GM23338 (cell line): ENCODE measurements around the gene AMBP. TPM values are rescaled to one million over a fixed set of nuclear protein-coding genes. Genes with fewer than 3 reads are reported as not detected.

Experiments used
- ATAC-seq: fragments of 200-7000 bp; cut with Tn5 transposase; 3 replicates; pipeline ENCODE4 v1.9.1; 2020
- DNase-seq: peaks from one replicate; pipeline ENCODE4 v3.0.0-alpha.2; 2015; ENCODE audit warnings: low spot score
- H2AFZ ChIP-seq: fragments of 200-600 bp; sonication (generic); 2 replicates; pipeline ENCODE4 v1.8.0; 2016; ENCODE audit warnings: antibody characterized with exemption, mild to moderate bottlenecking, moderate library complexity
- H3F3A ChIP-seq: fragments of 200-600 bp; sonication (generic); replicated peaks from 2 replicates; pipeline ENCODE4 v1.8.0; 2017; ENCODE audit warnings: antibody characterized with exemption, mixed run types, low read depth
- H3K27ac ChIP-seq: fragments of 200-600 bp; sonication (generic); 2 replicates; pipeline ENCODE4 v1.6.1; 2016; ENCODE audit warnings: low read depth
- H3K27me3 ChIP-seq: fragments of 200-600 bp; sonication (generic); 2 replicates; pipeline ENCODE4 v1.8.0; 2016; ENCODE audit warnings: mild to moderate bottlenecking, mixed run types, moderate library complexity; ENCODE audit not compliant: insufficient read depth
- H3K36me3 ChIP-seq: fragments of 200-600 bp; sonication (generic); 2 replicates; pipeline ENCODE4 v1.8.0; 2016; ENCODE audit warnings: mild to moderate bottlenecking; ENCODE audit not compliant: insufficient read depth
- H3K4me1 ChIP-seq: fragments of 200-600 bp; sonication (generic); 2 replicates; pipeline ENCODE4 v1.8.0; 2016; ENCODE audit warnings: mild to moderate bottlenecking, moderate library complexity; ENCODE audit not compliant: insufficient read depth
- H3K4me2 ChIP-seq: fragments of 200-600 bp; sonication (generic); 2 replicates; pipeline ENCODE4 v1.7.1; 2017; ENCODE audit warnings: mixed run types
- H3K4me3 ChIP-seq: fragments of 200-600 bp; sonication (generic); 2 replicates; pipeline ENCODE4 v1.6.1; 2016; ENCODE audit warnings: mixed run types
- H3K79me2 ChIP-seq: fragments of 200-600 bp; sonication (generic); replicated peaks from 2 replicates; pipeline ENCODE4 v1.8.0; 2017; ENCODE audit warnings: mild to moderate bottlenecking; ENCODE audit not compliant: insufficient read depth
- H3K9me2 ChIP-seq: fragments of 200-600 bp; sonication (generic); 2 replicates; pipeline ENCODE4 v1.8.0; 2017; ENCODE audit not compliant: insufficient read depth
- H4K20me1 ChIP-seq: fragments of 200-600 bp; sonication (generic); replicated peaks from 2 replicates; pipeline ENCODE4 v1.8.0; 2017; ENCODE audit warnings: mild to moderate bottlenecking; ENCODE audit not compliant: insufficient read depth
- H3K27ac Mint-ChIP-seq: 2 replicates; pipeline ENCODE4 v1.8.0; 2020; ENCODE audit warnings: inconsistent platforms, mild to moderate bottlenecking, moderate library complexity, mixed read lengths
- H3K27me3 Mint-ChIP-seq: 3 replicates; pipeline ENCODE4 v1.8.0; 2022; ENCODE audit warnings: low read depth, mild to moderate bottlenecking, moderate library complexity, mixed read lengths, inconsistent platforms; ENCODE audit not compliant: insufficient read depth, poor library complexity
- H3K36me3 Mint-ChIP-seq: 3 replicates; pipeline ENCODE4 v1.8.0; 2021; ENCODE audit warnings: low read depth, mild to moderate bottlenecking, inconsistent platforms, moderate library complexity, mixed read lengths
- H3K4me1 Mint-ChIP-seq: 3 replicates; pipeline ENCODE4 v1.8.0; 2020; ENCODE audit warnings: mild to moderate bottlenecking, inconsistent platforms, mixed read lengths
- H3K4me3 Mint-ChIP-seq: 3 replicates; pipeline ENCODE4 v1.8.0; 2021; ENCODE audit warnings: moderate library complexity, mild to moderate bottlenecking, inconsistent platforms, mixed read lengths
- H3K9me3 Mint-ChIP-seq: 3 replicates; pipeline ENCODE4 v1.8.0; 2020; ENCODE audit warnings: moderate library complexity, mild to moderate bottlenecking, inconsistent platforms, mixed read lengths
- CREB1 ChIP-seq: fragments of 250-450 bp; sonication (Bioruptor Pico); IDR thresholded peaks from 2 replicates; pipeline ENCODE4 v1.5.0; 2020; ENCODE audit warnings: low read depth, mild to moderate bottlenecking, moderate library complexity
- ETS1 ChIP-seq: IDR thresholded peaks from 2 replicates; pipeline ENCODE4 v1.6.1; 2016; ENCODE audit warnings: antibody characterized with exemption
- EZH2 ChIP-seq: fragments of 200-600 bp; sonication (generic); IDR thresholded peaks from one replicate; pipeline ENCODE4 v1.8.0; 2017; ENCODE audit warnings: antibody characterized with exemption, mild to moderate bottlenecking, low read depth; ENCODE audit not compliant: unreplicated experiment
- EZH2phosphoT487 ChIP-seq: fragments of 200-600 bp; sonication (generic); IDR thresholded peaks from one replicate; pipeline ENCODE4 v1.8.1; 2018; ENCODE audit warnings: antibody characterized with exemption; ENCODE audit not compliant: unreplicated experiment
- JUNB ChIP-seq: IDR thresholded peaks from one replicate; pipeline ENCODE4 v1.6.1; 2016; ENCODE audit warnings: antibody characterized with exemption; ENCODE audit not compliant: unreplicated experiment
- NANOG ChIP-seq: IDR thresholded peaks from 2 replicates; pipeline ENCODE4 v1.6.1; 2016; ENCODE audit warnings: antibody characterized with exemption, borderline replicate concordance
- POLR2AphosphoS5 ChIP-seq: IDR thresholded peaks from 2 replicates; pipeline ENCODE4 v1.6.1; 2016; ENCODE audit warnings: antibody characterized with exemption, low read depth
- REST ChIP-seq: IDR thresholded peaks from one replicate; pipeline ENCODE4 v1.6.1; 2018; ENCODE audit warnings: antibody characterized with exemption; ENCODE audit not compliant: unreplicated experiment
- STAT1 ChIP-seq: IDR thresholded peaks from one replicate; pipeline ENCODE4 v1.6.1; 2016; ENCODE audit warnings: antibody characterized with exemption; ENCODE audit not compliant: unreplicated experiment
- ZNF114 ChIP-seq: fragments of 250-450 bp; sonication (Bioruptor Pico); IDR thresholded peaks from 2 replicates; pipeline ENCODE4 v1.5.0; 2020; ENCODE audit warnings: mild to moderate bottlenecking, moderate library complexity
- ZNF331 ChIP-seq: fragments of 250-450 bp; sonication (Bioruptor Pico); IDR thresholded peaks from 2 replicates; pipeline ENCODE4 v1.5.0; 2020; ENCODE audit warnings: low read depth, mild to moderate bottlenecking, moderate library complexity
- ZNF462 ChIP-seq: fragments of 250-450 bp; sonication (Bioruptor Pico); IDR thresholded peaks from 2 replicates; pipeline ENCODE4 v1.5.0; 2020; ENCODE audit warnings: mild to moderate bottlenecking, moderate library complexity
- polyA plus RNA-seq: library from polyadenylated mRNA; unstranded; fragments of >200 nt; fragmentation: Nextera tagmentation; extraction: Ambion mirVana; gene quantifications from 2 replicates; pipeline ENCODE4 v1.2.1, GENCODE V29; 2016
- total RNA-seq: library from RNA; depleted of rRNA; stranded (reverse); fragments of >200 nt; shearing (Covaris generic); gene quantifications from 2 replicates; pipeline ENCODE4 v1.2.3, GENCODE V29; 2014
- TF ChIP-seq, protein P1 (sequence below), 2 experiments: fragments of 200-600 bp in 1 of 2; sonication (generic) in 1 of 2; conservative IDR thresholded peaks; 2 replicates each; pipeline versions ENCODE4 v1.5.1 to v1.6.1; 2016 to 2017; ENCODE audit warnings: antibody characterized with exemption in 2 of 2, low read depth in 2 of 2, mild to moderate bottlenecking in 2 of 2, moderate library complexity in 1 of 2

The AMBP gene
- total and polyA plus RNA-seq, 2 experiments from 2014 or later: 1.3 to 2.0 TPM

GRCh38 chr9:114046875-114047274 is 31.2 kb downstream of the AMBP start:
- H3K36me3 Mint-ChIP-seq: peaks cover 32% of the 10 kb centered on the region
- Histone ChIP-seq H2AFZ (no peak overlapping the region), H4K20me1 (peaks cover 4% of the 10 kb centered on the region), H3K4me3 (no peak overlapping the region), H3K36me3 (no peaks in the 10 kb centered on the region), H3K79me2 (no peaks in the 10 kb centered on the region), H3K4me2 (no peak overlapping the region), H3K4me1 (no peaks in the 10 kb centered on the region), H3F3A (no peaks in the 10 kb centered on the region), H3K27ac (no peak overlapping the region), H3K27me3 (no peaks in the 10 kb centered on the region), H3K9me2 (no peaks in the 10 kb centered on the region)
- TF ChIP-seq EZH2 (no peak), JUNB (no peak), ZNF114 (CRISPR knock-in tag) (no peak), EZH2phosphoT487 (no peak), REST (no peak), STAT1 (no peak), CREB1 (no peak), NANOG (no peak), ZNF462 (CRISPR knock-in tag) (no peak), ZNF331 (no peak), ETS1 (no peak), POLR2AphosphoS5 (no peak)
- TF ChIP-seq, protein P1, sequence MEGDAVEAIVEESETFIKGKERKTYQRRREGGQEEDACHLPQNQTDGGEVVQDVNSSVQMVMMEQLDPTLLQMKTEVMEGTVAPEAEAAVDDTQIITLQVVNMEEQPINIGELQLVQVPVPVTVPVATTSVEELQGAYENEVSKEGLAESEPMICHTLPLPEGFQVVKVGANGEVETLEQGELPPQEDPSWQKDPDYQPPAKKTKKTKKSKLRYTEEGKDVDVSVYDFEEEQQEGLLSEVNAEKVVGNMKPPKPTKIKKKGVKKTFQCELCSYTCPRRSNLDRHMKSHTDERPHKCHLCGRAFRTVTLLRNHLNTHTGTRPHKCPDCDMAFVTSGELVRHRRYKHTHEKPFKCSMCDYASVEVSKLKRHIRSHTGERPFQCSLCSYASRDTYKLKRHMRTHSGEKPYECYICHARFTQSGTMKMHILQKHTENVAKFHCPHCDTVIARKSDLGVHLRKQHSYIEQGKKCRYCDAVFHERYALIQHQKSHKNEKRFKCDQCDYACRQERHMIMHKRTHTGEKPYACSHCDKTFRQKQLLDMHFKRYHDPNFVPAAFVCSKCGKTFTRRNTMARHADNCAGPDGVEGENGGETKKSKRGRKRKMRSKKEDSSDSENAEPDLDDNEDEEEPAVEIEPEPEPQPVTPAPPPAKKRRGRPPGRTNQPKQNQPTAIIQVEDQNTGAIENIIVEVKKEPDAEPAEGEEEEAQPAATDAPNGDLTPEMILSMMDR (conservative IDR thresholded peaks at IDR 0.05; ENCODE audit: low read depth in 2 of 2): no peak
- no peaks in the 10 kb centered on the region for H3K27me3 Mint-ChIP-seq
- DNase-seq: no peak
- H3K27ac Mint-ChIP-seq: no peak overlapping the region
- H3K9me3 Mint-ChIP-seq: no peaks in the 10 kb centered on the region
- H3K4me1 Mint-ChIP-seq: no peaks in the 10 kb centered on the region; the same call in 2 of the 3 replicates
- H3K4me3 Mint-ChIP-seq: no peak overlapping the region
- no peak for ATAC-seq
